Calu3 (cell line): ENCODE data around the gene FOXRED1. TPM values are rescaled to one million over a fixed set of nuclear protein-coding genes. Genes with fewer than 3 reads are reported as not detected.
A peak's percentile ranks its signal among the peaks of the same experiment; 100 is the strongest.

Experiments used
- BruUV-seq: library from RNA; stranded (reverse); fragments of 400-500 nt; replicated peaks from 2 replicates; lab custom pipeline; 2021; lab: Mats Ljungman, UMichigan
- CTCF ChIA-PET: fragments of 300-600 bp; sonication (Branson Sonifier 250); formaldehyde crosslinking; loops from one replicate; lab custom pipeline; 2022; ENCODE audit warnings: antibody characterized with exemption; lab: Charles Lee
- DNase-seq: peaks from one replicate; pipeline ENCODE4 v3.0.0; 2022
- H3K27ac Mint-ChIP-seq: one replicate; pipeline ENCODE4 v1.8.0; 2022; ENCODE audit warnings: mixed read lengths; ENCODE audit not compliant: unreplicated experiment
- H3K27me3 Mint-ChIP-seq: one replicate; pipeline ENCODE4 v1.8.0; 2022; ENCODE audit warnings: mixed read lengths; ENCODE audit not compliant: unreplicated experiment
- H3K36me3 Mint-ChIP-seq: one replicate; pipeline ENCODE4 v1.8.0; 2022; ENCODE audit warnings: mild to moderate bottlenecking, moderate library complexity, mixed read lengths; ENCODE audit not compliant: insufficient read depth, unreplicated experiment
- H3K4me1 Mint-ChIP-seq: one replicate; pipeline ENCODE4 v1.8.0; 2022; ENCODE audit warnings: mild to moderate bottlenecking, low read depth, mixed read lengths; ENCODE audit not compliant: unreplicated experiment
- H3K4me3 Mint-ChIP-seq: one replicate; pipeline ENCODE4 v1.8.0; 2022; ENCODE audit warnings: mild to moderate bottlenecking, low read depth, moderate library complexity, mixed read lengths; ENCODE audit not compliant: unreplicated experiment
- H3K9me3 Mint-ChIP-seq: one replicate; pipeline ENCODE4 v1.8.0; 2022; ENCODE audit warnings: low read depth, mixed read lengths; ENCODE audit not compliant: unreplicated experiment
- intact Hi-C: fragments of 100-400 bp; cut with micrococcal nuclease; formaldehyde crosslinking; loops from one replicate; pipeline ENCODE4 v1.10.0; 2022; ENCODE audit not compliant: unreplicated experiment
- total RNA-seq: library from RNA; stranded (reverse); gene quantifications from 2 replicates; pipeline ENCODE4 v1.2.3, GENCODE V29; 2022
- TF ChIP-seq, protein P1 (sequence below): fragments of 200-600 bp; IDR thresholded peaks from one replicate; pipeline ENCODE4 v1.8.0; 2022; ENCODE audit warnings: antibody characterized with exemption; ENCODE audit not compliant: unreplicated experiment

Gene FOXRED1
- total RNA-seq, 1 experiment from 2014 or later: 34.9 TPM

DNA sequence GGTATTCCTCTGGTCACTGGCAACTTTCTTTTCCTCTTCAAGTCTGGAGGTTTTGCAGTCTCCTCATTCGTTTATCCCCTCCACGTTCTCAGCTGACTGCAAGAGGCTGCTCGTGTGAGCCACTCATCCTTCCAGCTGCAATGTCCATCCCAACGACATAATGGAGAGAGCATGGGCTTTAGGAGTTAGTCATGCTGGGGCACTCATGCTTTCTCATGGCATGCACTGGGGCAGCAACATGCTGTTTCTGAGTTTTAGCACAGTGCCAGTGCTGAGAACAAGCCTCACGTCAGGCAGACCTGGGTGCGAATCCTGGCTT, 42.0 kb downstream of the FOXRED1 start:
- BruUV-seq: no TSS peak
- Mint-ChIP-seq H3K27me3 (no peaks in the 10 kb centered on the region), H3K4me1 (peaks cover 11% of the 10 kb centered on the region), H3K27ac (no peak overlapping the region), H3K4me3 (no peak overlapping the region), H3K9me3 (no peaks in the 10 kb centered on the region), H3K36me3 (peaks cover 5% of the 10 kb centered on the region)
- DNase-seq: no peak
- CTCF ChIA-PET: interaction anchor here (1.0 to 1.5 kb wide), 8 partner anchors 17 to 296 kb away, joined by 3 to 35 read pairs (median 4); partner anchors contain the start of gene ST3GAL4
- TF ChIP-seq, protein P1, sequence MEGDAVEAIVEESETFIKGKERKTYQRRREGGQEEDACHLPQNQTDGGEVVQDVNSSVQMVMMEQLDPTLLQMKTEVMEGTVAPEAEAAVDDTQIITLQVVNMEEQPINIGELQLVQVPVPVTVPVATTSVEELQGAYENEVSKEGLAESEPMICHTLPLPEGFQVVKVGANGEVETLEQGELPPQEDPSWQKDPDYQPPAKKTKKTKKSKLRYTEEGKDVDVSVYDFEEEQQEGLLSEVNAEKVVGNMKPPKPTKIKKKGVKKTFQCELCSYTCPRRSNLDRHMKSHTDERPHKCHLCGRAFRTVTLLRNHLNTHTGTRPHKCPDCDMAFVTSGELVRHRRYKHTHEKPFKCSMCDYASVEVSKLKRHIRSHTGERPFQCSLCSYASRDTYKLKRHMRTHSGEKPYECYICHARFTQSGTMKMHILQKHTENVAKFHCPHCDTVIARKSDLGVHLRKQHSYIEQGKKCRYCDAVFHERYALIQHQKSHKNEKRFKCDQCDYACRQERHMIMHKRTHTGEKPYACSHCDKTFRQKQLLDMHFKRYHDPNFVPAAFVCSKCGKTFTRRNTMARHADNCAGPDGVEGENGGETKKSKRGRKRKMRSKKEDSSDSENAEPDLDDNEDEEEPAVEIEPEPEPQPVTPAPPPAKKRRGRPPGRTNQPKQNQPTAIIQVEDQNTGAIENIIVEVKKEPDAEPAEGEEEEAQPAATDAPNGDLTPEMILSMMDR: no peak
- intact Hi-C loops: loop anchor here (1.0 to 5.0 kb wide), 3 partner anchors 46 to 169 kb away; partner anchors contain the start of gene ST3GAL4

DNA sequence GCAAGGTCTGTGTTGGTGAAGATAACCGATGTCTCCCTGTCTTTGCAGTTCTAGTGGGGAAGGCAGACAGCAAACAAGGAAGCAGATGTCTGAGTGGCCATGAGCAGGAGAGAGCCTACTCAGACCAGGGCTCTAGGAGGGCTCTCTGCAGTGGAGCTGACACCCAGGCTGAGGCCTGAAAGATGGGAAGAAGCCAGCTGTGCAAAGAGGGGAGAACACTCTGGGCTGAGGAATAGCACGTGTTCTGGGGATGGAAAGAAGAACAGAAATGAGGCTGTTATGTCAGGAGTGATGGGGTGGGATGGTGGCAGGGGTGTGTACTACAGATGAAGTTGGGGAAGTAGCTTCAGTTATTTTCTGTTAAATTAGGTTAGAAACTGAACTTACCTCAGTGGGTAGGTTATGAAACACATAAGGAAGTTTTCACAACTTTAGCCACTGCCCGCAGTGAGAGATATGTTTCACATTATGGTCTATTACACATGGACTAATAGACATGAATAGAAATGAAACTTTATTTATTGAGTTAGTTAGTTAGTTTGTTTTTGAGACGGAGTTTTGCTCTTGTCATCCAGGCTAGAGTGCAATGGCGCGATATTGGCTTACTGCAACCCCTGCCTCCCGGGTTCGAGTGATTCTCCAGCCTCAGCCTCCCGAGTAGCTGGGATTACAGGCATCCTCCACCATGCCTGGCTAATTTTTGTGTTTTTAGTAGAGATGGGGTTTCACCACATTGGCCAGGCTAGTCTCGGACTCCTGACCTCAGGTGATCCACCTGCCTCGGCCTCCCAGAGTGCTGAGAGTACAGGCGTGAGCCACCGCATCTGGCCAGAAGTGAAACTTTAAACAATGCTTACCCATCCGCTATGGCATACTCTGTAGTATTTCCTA, 42.7 kb downstream of the FOXRED1 start:
- TF ChIP-seq, protein P1: no peak
- CTCF ChIA-PET: interaction anchor here (1.2 to 1.5 kb wide), 3 partner anchors 28 to 169 kb away, joined by 4 to 35 read pairs (median 5); no protein-coding TSS in a partner anchor
- H3K36me3 Mint-ChIP-seq: peaks cover 5% of the 10 kb centered on the region
- H3K4me1 Mint-ChIP-seq: peaks cover 11% of the 10 kb centered on the region
- H3K9me3 Mint-ChIP-seq: no peaks in the 10 kb centered on the region
- no TSS peak for BruUV-seq
- DNase-seq: no peak
- intact Hi-C loops: loop anchor here (5.0 kb wide), 2 partner anchors 46 to 121 kb away; partner anchors contain the start of gene ST3GAL4
- H3K27ac Mint-ChIP-seq: no peak overlapping the region
- H3K4me3 Mint-ChIP-seq: no peak overlapping the region
- no peaks in the 10 kb centered on the region for H3K27me3 Mint-ChIP-seq

DNA sequence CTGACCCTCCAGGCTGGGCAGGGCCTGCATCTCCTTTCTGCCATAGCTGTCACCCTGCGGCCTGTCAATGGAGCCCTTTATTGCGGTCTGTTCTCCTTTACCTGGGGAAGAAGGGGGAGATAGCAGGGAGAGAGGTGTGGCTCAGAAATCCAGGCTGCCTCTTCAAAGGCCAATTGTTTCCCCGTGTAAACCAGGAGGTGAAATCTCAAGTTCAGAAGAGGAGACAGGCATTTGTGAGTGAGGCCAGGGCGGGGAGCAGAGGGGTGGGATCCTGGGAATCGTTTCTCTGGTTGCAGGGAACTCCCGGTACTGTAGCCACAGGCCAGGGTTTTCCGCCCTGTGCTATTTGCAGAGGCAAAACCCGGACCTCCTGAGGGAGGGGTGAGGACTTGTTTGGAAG, 44.0 kb downstream of the FOXRED1 start:
- Mint-ChIP-seq H3K36me3 (peaks cover 5% of the 10 kb centered on the region), H3K27ac (peak overlapping the region; percentile 22), H3K4me1 (peaks cover 20% of the 10 kb centered on the region), H3K9me3 (no peaks in the 10 kb centered on the region), H3K4me3 (no peak overlapping the region), H3K27me3 (no peaks in the 10 kb centered on the region)
- TF ChIP-seq, protein P1: no peak
- CTCF ChIA-PET: interaction anchor here (0.6 to 1.0 kb wide), 3 partner anchors 12 to 168 kb away, joined by 3 read pairs; no protein-coding TSS in a partner anchor
- no TSS peak for BruUV-seq
- intact Hi-C loops: loop anchor here (5.0 kb wide), 2 partner anchors 44 to 119 kb away; partner anchors contain the start of gene ST3GAL4
- DNase-seq: peak; percentile 33

DNA sequence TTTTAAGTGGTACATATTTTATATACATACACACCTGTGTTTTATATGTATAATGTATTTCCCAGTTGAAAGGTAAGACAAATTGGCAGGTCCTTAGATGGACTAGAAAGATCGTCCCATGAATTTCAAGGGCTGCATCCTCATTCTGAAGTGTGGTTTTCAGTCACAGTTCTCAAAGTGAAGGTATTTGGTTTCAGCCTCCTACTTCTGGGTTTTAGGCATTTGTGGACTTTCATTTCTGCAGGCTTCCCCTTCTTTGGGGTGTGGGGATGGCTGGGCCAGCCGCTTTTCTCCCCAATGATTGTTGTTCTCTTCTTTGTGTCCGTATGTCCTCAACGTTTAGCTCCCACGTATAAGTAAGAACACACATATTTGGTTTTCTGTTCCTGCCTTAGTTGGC, 44.9 kb downstream of the FOXRED1 start:
- Mint-ChIP-seq H3K27me3 (no peaks in the 10 kb centered on the region), H3K36me3 (peaks cover 5% of the 10 kb centered on the region), H3K4me1 (peaks cover 23% of the 10 kb centered on the region), H3K4me3 (no peak overlapping the region), H3K27ac (no peak overlapping the region), H3K9me3 (no peaks in the 10 kb centered on the region)
- TF ChIP-seq, protein P1: no peak
- CTCF ChIA-PET: no interaction called here
- intact Hi-C loops: loop anchor here (5.0 kb wide), 2 partner anchors 43 to 118 kb away; partner anchors contain the start of gene ST3GAL4
- no peak for DNase-seq
- no TSS peak for BruUV-seq
